ENCODE data around the gene ZNF668.
"Not testable (repeated sequence)": the region's sequence is repeated elsewhere in the genome, so short reads cannot be mapped to it uniquely, and the experiment has no call there.

Gene ZNF668

DNA sequence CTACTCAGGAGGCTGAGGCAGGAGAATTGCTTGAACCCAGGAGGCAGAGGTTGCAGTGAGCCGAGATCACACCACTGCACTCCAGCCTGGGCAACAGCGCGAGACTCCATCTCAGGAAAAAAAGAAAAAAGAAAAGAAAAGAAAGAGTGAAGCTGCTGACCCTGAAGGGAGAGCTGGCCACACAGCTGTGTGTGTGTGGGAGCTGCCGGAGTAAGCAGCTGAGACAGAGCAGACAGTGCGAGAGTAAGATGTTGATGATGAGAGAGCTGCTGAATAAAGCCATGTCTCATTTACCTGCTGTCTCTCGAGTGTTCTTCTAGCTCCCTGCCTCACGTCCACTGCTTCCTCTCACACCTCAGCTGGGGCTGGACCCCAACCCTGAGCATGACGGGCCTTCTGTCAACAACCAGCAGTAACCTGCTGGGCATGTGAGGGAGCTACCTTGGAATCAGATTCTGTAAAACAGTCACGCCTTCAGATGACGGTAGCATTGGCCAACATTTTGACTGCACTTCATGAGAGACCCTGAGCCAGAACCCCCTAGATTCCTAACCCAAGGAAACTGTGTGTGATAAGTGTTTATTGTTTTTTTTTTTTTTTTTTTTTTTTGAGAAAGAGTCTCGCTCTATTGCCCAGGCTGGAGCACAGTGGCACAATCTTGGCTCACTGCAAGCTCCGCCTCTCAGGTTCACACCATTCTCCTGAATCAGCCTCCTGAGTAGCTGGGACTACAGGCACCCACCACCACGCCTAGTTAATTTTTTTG is 27.0 kb upstream of the ZNF668 start:
- DNase-seq, result not testable (repeated sequence)

DNA sequence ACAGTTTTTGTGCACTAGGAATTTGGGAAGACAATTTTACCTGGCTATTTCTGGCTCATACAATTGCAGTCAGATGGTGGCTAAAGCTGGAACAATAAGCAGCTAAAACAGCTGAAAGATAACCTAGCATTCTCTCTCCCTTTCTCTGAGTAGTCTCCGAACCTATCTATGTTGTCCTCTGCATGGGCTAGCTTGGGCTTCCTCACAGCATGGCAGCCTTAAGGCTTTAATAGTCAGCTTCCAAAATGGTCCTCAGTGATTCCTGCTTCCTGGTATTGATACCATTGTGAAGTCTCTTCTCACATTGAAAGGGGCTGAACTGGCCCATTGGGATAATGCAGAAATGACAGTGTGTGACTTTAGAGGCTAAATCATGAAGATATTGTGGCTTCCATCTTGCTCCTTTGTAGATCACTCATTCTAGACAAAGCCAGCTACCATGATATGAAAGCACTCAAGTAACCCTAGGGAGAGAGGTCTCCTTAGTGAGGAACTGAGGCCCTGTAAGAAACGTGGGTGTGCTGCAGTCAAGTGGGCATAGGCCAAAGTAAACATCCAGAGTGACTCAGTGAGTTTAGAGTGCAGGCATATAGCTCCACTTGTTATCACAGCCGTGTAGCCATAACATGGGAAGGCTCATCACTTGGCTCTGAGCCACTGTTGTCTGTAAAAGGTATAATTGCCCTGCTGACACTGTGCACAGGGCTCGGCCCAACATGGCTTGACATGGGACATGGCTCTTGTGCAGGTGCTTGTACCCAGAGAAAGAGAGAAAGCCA is 26.0 kb upstream of the ZNF668 start:
- peak; percentile 67 for DNase-seq

DNA sequence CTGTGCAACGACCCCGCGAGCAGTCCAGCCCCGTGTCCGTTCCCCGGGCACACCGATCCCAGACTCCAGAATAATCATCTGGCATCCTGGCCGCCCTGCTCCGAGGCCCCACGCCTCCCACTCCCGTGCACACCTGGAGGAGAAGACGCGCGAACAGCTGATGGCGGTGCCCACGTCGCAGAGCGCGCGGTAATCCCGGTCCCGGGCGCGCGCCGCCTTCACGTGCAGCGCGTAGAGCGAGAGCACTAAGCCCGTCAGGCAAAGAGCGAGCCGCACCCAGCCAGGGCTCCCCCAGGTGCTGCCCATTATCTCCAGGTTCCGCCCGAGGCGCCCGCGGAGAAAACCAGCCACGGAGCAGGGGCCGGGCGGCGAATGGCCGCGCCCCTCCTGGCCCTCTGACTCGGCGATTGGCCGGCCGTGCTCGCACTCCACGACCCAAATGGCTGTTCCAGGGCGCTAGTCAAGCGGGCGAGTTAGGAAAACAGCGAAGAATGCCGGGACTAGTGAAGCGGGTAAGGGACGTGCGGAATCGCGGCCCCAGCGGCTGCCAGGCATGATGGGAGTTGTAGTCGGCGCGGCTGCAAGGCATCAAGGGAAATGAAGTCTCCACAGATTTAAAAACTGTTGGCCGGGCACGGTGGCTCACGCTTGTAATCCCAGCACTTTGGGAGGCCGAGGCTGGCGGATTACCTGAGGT is 20.5 kb upstream of the ZNF668 start, which contains the start of gene VKORC1:
Gene VKORC1, minus strand, starts transcription at position 374 of the 697 bp plus-strand sequence. Its CDS starts 68 bp downstream, at position 306.
- DNase-seq, result peak; percentile 98

DNA sequence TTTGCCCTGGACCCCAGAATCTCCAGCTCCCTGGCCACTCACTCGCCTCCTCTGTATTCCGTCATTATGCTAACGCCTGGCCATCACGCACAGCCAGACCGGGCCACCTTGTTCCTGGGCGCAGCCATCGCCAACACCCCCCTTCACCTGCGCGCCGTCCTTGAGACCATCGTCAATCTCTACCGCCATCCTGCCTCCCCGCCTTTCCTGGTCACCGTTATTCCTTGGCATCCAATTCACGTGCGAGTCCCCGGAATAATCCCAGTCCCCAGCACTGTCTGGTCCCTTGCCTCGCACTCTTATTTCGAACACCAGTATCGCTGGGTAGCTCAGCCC is 20.0 kb upstream of the ZNF668 start:
- DNase-seq, result no peak

DNA sequence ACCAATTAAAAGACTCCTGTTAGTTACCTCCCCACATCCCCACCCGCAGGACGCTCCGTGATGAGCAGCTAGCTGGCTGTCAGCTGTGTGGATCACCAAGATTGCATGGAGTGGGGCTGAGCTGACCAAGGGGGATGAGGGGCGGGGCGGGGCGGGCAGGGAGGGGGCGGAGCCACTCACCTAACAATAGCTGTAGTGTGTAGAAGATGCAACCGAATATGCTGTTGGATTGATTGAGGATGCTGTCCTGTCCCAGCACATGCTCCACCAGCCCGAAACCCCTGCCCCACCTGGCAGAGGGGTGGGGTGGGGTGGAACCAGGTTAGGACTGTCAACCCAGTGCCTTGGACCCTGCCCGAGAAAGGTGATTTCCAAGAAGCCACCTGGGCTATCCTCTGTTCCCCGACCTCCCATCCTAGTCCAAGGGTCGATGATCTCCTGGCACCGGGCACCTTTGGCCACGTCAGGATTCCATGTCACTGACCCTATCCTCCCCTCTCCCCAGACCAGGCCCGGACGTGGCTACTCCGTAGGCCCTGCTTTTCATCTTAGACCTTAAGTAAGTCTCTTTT is 19.2 kb upstream of the ZNF668 start:
- DNase-seq, result peak; percentile 64

DNA sequence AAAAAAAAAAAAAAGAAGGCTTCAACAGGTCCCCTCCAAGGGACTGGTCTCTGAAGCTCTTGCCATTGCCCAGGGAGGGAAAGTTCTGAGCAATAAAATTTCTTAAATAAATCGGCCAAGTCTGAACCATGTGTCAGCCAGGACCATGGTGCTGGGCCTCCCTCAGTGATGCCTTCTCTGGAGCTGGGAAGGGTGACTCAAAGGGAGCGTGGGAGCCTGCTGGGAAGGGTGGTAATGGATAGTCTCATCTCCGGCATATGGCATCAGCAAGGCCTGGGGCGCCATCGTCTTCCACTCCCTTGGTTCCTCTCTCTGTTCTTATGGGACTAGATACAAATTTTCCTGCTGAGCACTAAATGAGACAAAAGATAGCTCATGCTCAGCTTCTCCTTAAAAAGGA is 18.3 kb upstream of the ZNF668 start:
- peak; percentile 73 for DNase-seq

DNA sequence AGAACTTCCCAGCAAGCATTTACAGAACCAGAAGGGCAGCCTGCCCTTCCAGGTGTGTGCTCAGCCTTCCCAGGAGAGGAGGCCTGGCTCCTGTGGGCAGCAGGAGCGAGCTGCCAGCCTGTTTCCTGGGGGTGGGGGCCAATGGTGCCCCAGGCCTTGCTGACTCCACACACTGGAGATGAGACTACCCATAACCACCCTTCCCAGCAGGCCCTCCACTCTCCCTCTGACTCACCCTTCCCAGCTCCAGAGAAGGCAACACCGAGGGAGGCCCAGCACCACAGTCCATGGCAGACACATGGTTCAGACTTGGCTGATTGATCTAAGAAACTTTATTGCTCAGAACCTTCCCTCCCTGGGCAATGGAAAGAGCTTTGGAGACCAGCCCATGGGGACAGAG is 16.5 kb upstream of the ZNF668 start:
- peak; percentile 76 for DNase-seq

DNA sequence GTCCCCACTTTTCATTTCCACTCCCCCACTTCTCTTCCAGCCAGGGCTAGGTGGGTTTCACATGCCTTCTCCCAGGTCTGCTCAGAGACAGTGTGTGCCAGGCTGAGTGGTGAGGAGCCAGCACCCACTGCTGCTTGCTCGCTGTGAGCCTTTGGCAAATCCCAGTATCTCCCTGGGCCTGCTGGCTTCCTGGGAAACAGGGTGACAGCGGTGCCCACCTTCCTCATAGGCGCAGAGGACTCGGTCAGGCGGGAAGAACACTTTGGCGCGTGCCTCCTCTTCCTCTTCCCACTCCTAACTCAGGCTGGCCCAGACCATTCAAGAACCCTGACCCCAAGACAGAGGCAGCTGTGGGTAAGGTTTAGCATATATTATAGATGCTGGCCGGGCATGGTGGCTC is 15.2 kb upstream of the ZNF668 start:
- DNase-seq, result no peak

DNA sequence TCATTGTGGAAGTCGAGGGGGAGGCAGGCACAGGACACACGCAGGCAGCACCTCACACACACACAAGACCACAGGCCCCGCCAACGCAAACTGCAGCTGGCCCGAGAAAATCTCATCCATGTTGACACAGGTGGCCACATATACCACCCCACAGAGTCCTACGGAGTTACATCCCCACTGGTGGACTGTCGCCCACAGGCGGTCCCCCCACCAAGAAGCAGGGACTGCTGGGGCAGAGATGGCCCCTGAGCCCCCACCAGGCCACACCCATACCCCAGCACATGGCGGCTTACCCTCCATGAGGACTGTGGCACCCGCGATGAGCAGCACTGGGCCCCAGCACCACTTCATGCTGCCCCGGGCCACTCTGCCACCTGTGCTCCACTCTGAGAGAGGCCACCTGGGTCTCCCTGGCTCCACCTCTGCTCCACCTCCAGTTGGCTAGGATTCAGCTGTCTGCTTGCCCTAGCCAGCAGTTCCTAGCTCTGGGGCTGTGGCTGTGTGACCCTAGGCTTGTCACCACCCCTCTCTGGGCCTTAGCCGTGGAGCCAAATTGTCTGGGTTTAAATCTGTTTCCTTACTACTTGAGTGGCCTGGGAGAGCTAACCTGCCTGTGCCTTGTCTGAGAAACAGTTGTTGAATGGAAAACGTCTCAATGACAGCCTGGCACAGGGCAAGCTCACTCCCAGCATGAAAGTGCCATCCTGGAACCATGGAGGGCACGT is 14.6 kb upstream of the ZNF668 start, which contains the start of gene PRSS53:
Gene PRSS53, minus strand, starts transcription at position 485 of the 725 bp plus-strand sequence. Its CDS starts 134 bp downstream, at position 351.
- DNase-seq, result no peak

DNA sequence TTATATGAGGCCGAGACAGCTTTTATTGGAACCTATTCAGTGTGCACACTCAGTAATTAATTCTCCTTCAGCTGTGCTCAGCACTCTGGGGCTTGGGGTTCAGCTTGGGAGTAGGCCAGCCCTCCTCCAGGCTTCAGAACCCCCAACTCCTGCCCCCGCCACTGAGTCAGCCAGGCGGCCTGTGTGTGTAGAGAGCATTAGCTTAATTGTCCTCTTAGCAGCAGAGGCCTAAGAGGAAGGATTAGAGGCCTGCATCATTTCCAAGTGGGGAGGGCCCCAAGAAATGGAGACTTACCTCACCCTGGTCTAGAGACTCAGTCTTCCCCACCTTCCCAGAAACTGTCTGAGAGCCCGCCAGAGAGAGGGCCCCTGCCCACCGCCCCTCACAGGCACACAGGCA is 13.9 kb upstream of the ZNF668 start:
- DNase-seq, result no peak

DNA sequence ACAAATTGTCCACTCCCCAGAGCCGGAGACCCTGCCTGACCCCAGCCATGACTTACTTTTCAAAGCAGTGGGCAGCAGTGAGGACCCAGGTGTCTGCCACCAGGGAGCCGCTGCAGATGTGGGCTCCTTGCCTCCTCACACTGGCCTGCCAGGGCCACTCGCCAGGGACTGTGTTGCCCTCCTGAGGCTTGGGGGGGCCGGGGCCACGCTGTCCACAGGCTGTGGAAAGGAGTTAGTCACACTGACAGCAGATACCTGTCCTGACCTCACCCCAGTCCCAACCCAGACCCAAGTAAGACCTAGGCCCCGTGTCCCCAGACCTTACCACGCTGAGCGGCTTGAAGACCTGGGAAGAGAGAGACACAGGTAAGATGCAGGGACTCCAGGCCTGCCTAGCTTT is 13.4 kb upstream of the ZNF668 start:
- DNase-seq, result no peak

DNA sequence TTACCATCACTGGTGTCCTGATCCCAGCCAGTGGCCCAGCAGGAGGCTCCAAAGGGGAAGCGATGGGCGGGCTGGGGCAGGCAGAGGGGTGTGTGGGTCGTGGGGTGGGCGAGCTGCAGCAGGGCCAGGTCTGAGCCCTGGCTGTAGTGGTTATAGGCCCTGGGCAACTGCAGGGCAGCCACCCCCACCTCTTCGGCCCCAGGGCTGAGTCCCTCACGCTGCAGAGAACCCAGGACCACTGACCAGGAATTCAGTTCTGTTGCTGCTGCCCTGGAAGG is 12.5 kb upstream of the ZNF668 start:
- no peak for DNase-seq

DNA sequence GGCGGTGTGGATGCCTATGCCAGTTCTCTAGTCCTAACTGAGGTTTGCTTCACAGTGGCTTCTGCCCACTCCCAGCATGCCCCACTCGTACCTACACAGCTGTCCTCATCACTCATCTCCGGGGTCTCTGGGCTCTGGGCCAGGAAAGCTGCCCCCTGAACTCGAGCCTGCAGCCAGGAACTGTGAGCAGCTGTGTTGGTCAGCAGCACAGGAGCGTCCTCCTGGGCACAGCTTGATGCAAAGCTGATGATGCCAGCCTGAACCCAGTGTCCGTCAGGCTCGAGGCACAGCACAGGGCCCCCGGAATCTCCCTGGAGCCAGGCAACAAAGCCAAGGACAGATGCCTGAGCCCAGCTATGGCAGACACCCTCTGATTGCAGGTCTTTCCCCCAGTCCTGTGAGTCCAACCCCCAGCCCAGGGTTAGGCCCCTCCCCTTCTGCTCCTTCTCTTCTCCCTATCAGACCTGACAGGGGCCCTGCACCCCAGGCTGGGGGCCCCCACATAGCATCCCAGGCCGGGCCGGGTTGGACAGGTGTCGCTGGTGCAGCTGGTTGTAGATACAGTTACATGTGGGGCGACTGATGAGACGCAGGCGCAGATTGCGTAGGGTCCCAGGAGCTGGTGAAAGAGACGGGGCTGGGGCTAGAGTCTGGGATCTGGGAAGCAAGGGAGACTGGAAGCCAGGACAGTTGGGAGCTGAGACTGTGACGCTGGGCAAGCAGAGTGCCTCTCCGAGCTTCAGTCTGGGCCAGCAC is 12.0 kb upstream of the ZNF668 start:
- no peak for DNase-seq

DNA sequence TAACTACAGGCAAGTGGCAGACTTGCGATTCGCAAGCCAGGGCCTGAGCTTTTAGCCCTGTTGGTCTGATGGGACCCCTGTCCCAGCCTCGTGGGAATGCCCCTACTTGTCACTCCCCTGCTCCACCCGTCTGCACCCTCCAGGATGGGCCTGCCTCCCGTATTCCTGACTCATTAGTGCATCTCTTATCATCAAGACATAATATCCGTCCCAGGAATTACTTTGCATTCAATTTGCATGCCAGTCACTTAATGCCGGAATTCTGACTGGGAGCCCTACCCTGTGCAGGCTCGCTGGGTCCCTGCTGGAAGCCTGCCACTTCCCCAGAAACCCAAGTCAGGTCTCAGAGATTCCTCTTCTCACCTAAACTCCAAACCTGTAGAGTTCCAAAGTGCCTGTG is 11.4 kb upstream of the ZNF668 start:
- no peak for DNase-seq

DNA sequence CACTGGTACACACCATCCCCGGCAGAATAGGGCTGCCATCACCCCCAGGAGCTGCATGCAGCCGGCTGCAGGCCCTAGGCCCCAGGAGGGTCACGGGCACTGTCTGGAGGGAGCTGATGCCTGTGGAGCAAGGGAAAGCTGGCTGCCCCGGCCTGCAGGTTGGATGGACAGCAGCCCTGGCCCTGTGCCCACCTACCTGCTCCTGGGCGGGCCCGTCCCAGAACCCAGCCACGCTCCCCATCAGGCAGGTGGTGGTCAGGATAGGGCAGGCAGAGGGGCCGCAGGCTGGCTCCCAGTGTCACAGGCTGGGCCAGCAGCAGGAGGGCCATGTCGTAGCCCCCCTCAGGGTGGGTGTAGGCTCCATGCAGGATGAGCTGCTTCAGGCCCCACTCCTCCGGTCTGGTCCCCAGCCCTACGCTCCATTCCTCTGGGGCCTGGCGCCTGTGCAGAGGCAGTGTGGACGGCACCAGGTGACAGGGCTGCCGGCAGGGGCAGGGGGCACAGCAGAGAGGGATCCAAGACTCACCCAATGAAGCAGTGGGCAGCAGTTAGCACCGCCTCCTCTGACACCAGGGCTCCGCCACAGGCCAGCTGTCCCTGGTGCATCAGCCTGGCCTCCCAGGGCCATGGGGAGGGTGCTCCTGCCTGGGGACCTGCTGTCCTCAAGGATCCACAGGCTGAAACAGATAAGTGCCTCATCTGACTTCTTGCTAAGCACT is 10.7 kb upstream of the ZNF668 start:
- DNase-seq, result no peak

DNA sequence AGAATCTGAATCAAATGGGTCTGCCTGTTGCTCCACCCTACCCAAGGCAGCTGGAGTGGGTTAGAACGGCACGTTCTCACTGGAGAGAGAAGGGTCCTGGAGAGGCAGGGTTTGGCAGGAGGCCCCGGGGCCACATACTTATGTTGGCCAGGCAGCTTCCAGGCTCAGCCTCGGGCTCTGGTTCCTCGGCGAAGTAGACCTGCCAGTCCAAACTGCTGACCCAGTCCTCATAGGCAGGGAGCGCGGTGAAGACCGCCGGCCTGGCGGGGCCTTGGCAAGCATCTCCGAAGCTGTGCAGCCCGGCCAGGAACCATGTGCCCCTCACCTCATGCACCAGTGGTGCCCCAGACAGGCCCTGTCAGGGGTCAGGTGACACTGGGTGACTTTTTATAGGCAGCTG is 9.9 kb upstream of the ZNF668 start:
- no peak for DNase-seq

DNA sequence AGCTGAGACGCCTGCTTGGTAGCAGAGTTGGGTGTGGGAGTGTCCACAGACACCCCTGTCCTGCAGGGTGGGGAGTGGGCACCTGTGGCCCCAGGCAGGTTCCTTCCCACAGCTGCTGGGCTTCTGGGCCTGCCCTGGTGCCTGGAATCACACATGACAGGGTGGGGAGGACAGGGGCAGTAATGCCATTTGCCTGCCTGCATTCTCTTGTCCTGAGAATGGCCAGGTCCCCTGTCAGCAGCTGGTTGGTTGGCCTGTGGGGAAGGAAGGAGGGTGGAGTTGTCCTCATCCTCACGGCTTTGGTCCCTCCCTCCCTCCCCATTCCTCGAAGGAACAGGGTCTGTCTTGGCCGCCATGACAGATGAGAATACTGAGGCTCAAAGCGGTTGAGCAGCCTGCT is 9.5 kb upstream of the ZNF668 start:
- DNase-seq, result no peak

DNA sequence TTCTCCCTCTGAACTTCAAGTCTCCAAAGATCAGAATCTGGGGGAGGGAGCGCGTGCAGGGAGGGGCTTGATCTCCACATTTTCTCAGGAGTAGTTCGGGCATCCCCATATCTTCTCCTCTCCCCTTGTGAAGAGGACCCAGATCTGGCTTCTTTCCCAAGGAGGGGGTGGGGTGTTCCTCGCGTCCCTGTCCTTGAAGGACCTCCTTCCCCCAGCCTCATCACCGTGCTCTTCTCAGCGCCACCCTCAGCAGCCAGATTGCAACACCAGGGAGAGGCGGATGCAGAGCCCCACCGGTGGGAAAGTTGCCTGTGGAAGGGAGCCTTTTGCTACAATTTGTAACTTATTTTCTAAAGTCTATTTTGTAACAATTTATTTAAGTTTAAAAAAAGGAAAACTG is 9.0 kb upstream of the ZNF668 start:
- no peak for DNase-seq

DNA sequence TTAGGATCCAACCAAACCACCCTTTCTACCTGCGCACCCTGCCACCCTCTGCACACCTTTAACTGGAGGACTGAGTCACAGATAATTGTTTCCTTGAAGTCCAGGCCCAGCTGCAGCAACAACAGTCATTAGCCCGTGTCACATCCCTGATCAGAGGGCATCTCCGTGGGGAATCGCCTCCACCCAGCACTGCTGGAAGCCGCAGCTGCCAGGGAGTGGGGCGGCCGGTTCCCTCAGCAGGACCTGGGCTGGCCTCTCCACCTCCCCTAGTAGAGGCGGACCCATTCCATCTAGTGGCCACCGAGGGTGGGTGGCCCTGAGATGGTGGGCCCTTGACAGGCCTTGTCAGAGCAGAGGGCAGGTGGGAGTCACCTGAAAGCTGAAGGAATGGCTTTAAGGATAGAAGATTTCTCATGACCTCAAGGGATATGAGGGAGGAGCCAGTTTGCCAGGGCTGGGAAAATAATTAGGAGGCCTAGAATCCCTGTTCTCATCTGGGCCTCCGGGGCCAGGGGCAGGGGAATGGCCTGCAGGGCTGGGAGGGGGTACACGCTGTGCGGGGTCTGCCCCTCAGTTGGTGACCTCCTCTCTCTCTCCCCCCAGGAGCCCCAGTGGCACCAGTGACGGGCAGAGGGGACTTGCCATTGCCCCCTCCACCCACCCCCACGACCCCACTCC is 8.5 kb upstream of the ZNF668 start:
- DNase-seq, result no peak

DNA sequence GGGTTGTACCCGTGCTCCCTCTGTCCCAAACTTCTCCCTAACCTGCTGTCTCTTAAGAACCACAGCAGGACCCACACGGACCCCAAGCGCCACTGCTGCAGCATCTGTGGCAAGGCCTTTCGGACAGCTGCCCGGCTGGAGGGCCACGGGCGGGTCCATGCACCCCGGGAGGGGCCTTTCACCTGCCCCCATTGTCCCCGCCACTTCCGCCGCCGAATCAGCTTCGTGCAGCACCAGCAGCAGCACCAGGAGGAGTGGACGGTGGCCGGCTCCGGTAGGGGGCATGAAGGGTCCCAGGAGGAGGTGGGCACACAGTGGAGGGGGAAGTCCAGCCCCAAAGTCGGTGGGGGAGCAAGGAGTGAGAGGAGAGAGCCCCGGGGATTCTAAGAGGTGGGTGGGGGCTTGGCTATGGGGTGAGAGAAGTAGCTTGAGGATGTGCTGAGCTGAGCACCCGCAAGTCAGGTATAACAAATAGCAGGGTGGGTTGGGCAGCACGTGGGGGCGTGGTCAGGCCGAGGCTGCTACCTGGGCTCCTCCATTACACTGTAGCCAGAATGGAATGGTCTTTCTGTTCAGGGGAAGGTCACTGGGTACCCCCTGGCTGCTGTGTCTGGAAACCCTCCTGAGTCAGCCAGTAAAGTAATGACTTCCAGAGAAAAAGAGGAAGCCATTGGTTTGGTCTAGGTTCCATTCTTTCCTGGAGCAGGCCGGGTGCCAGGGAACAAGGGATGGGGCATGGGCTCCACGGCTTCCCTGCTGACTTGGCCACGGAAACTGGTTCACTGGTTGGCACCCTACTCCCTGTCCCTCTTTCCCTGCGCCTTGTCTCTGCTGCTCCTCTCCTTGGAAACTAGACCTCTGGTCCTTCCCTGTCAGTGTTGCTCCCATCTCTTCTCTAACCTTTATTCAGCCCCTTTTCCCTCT is 7.7 kb upstream of the ZNF668 start:
- no peak for DNase-seq

Measured in EL (cell line).